SK-N-SH (cell line): ENCODE results near the gene PNLIPRP1. TPM values are rescaled to one million over a fixed set of nuclear protein-coding genes. Genes with fewer than 3 reads are reported as not detected.

ENCODE experiments used
- CTCF ChIA-PET: fragments of 300-600, 350-600 bp; formaldehyde crosslinking; extraction: SDS; loops from one replicate; lab custom pipeline; 2021; lab: Yijun Ruan, JAX
- POLR2A ChIA-PET: fragments of 350-600 bp; sonication (Branson Sonifier 250); formaldehyde crosslinking; extraction: SDS; loops from one replicate; lab custom pipeline; 2020; ENCODE audit warnings: antibody characterized with exemption, inconsistent platforms; lab: Yijun Ruan, JAX
- DNase-seq: peaks from one replicate; pipeline ENCODE4 v3.0.0; 2012
- H2AFZ ChIP-seq: fragments of 200-600 bp; sonication (generic); 2 replicates; pipeline ENCODE4 v1.8.1; 2016; ENCODE audit warnings: antibody characterized with exemption, mild to moderate bottlenecking, low read depth
- H3F3A ChIP-seq: fragments of 200-600 bp; sonication (generic); replicated peaks from 2 replicates; pipeline ENCODE3; 2016; ENCODE audit warnings: antibody characterized with exemption, mild to moderate bottlenecking; ENCODE audit not compliant: insufficient read depth
- H3K27ac ChIP-seq, 2 experiments: fragments of 200-500 bp in 1 of 2; fragments of 200-600 bp in 1 of 2; sonication (Bioruptor generic) in 1 of 2; sonication (generic), shearing (Covaris generic) in 1 of 2; 2 replicates each; pipeline versions ENCODE4 v1.5.1 to v1.6.1; 2014 to 2016; ENCODE audit warnings: low read depth in 2 of 2, inconsistent platforms in 1 of 2, low read length in 1 of 2, mild to moderate bottlenecking in 1 of 2, mixed read lengths in 1 of 2
- H3K27me3 ChIP-seq: fragments of 200-600 bp; sonication (generic), shearing (Covaris generic); 2 replicates; pipeline ENCODE4 v1.6.1; 2016; ENCODE audit warnings: mixed run types; ENCODE audit not compliant: insufficient read depth
- H3K36me3 ChIP-seq, 2 experiments: fragments of 200-500 bp in 1 of 2; fragments of 200-600 bp in 1 of 2; sonication (Bioruptor generic) in 1 of 2; sonication (generic) in 1 of 2; replicated peaks in 1 of 2; 2 replicates each; pipeline versions ENCODE3 to v1.5.1; 2014 to 2016; ENCODE audit warnings: low read length in 1 of 2, mild to moderate bottlenecking in 1 of 2; ENCODE audit not compliant: insufficient read depth in 2 of 2, control insufficient read depth in 1 of 2
- H3K4me1 ChIP-seq, 2 experiments: fragments of 200-500 bp in 1 of 2; fragments of 200-600 bp in 1 of 2; sonication (Bioruptor generic) in 1 of 2; sonication (generic), shearing (Covaris generic) in 1 of 2; 2 replicates each; pipeline versions ENCODE4 v1.5.1 to v1.6.1; 2014 to 2016; ENCODE audit warnings: low read depth in 1 of 2, low read length in 1 of 2, mixed run types in 1 of 2; ENCODE audit not compliant: insufficient read depth in 2 of 2, control insufficient read depth in 1 of 2
- H3K4me2 ChIP-seq: fragments of 200-600 bp; sonication (generic), shearing (Covaris generic); 2 replicates; pipeline ENCODE4 v1.6.1; 2017; ENCODE audit warnings: mixed run types
- H3K4me3 ChIP-seq, 2 experiments: fragments of 200-500 bp in 1 of 2; fragments of 200-600 bp in 1 of 2; sonication (Bioruptor generic) in 1 of 2; sonication (generic), shearing (Covaris generic) in 1 of 2; 2 replicates each; pipeline versions ENCODE4 v1.5.1 to v1.8.1; 2014 to 2016; ENCODE audit warnings: low read depth in 2 of 2, inconsistent platforms in 1 of 2, low read length in 1 of 2, mild to moderate bottlenecking in 1 of 2, mixed read lengths in 1 of 2, moderate library complexity in 1 of 2
- H3K79me2 ChIP-seq: fragments of 200-600 bp; sonication (generic); 2 replicates; pipeline ENCODE4 v1.8.1; 2017; ENCODE audit warnings: mild to moderate bottlenecking; ENCODE audit not compliant: insufficient read depth
- H3K9ac ChIP-seq: fragments of 200-600 bp; sonication (generic); 2 replicates; pipeline ENCODE4 v1.6.1; 2017; ENCODE audit warnings: mixed run types
- H3K9me2 ChIP-seq: fragments of 200-600 bp; sonication (generic); 2 replicates; pipeline ENCODE4 v1.6.1; 2017; ENCODE audit warnings: mixed run types
- H3K9me3 ChIP-seq: fragments of 200-600 bp; sonication (generic); 2 replicates; pipeline ENCODE4 v1.6.1; 2017; ENCODE audit warnings: mixed run types, mild to moderate bottlenecking, moderate library complexity
- H4K20me1 ChIP-seq: fragments of 200-600 bp; sonication (generic); 2 replicates; pipeline ENCODE4 v1.6.1; 2017; ENCODE audit warnings: mild to moderate bottlenecking, mixed run types; ENCODE audit not compliant: insufficient read depth
- ELF1 ChIP-seq: IDR thresholded peaks from 2 replicates; pipeline ENCODE4 v1.4.0; 2012
- EP300 ChIP-seq, 2 experiments: IDR thresholded peaks; 2 replicates each; pipeline versions ENCODE4 v1.4.0 to v1.6.1; 2012; ENCODE audit warnings: borderline replicate concordance in 1 of 2, low read depth in 1 of 2, low read length in 1 of 2
- FOSL2 ChIP-seq: IDR thresholded peaks from 2 replicates; pipeline ENCODE4 v1.4.0; 2012; ENCODE audit warnings: low read depth, mild to moderate bottlenecking, moderate library complexity, borderline replicate concordance
- FOXM1 ChIP-seq: IDR thresholded peaks from 2 replicates; pipeline ENCODE4 v1.4.0; 2012; ENCODE audit warnings: low read depth, mild to moderate bottlenecking
- GABPA ChIP-seq: IDR thresholded peaks from 2 replicates; pipeline ENCODE4 v1.4.0; 2012; ENCODE audit warnings: low read depth, mild to moderate bottlenecking
- MEF2A ChIP-seq: IDR thresholded peaks from 2 replicates; pipeline ENCODE4 v1.4.0; 2012; ENCODE audit warnings: low read depth, borderline replicate concordance
- RAD21 ChIP-seq: IDR thresholded peaks from 2 replicates; pipeline ENCODE4 v1.6.1; 2012; ENCODE audit warnings: mild to moderate bottlenecking, low read length
- RCOR1 ChIP-seq: fragments of 150-350 bp; IDR thresholded peaks from 2 replicates; pipeline ENCODE4 v1.6.1; 2017; ENCODE audit warnings: antibody characterized with exemption, low read length
- RFX5 ChIP-seq: IDR thresholded peaks from 2 replicates; pipeline ENCODE4 v1.6.1; 2012; ENCODE audit warnings: mild to moderate bottlenecking, improper control_type of control experiment, low read length
- SMC3 ChIP-seq: IDR thresholded peaks from 2 replicates; pipeline ENCODE4 v1.6.1; 2012; ENCODE audit warnings: low read depth, low read length, improper control_type of control experiment
- TEAD4 ChIP-seq: IDR thresholded peaks from 2 replicates; pipeline ENCODE4 v1.4.0; 2012; ENCODE audit warnings: mild to moderate bottlenecking, borderline replicate concordance; ENCODE audit not compliant: insufficient read depth
- WGBS: methylation state at CpG from one replicate; pipeline ENCODE4 v1.1.6; 2017; ENCODE audit warnings: low lambda C conversion rate; 5-methylcytosine and 5-hydroxymethylcytosine counted together
- polyA plus RNA-seq, 3 experiments: library from polyadenylated mRNA; depleted of rRNA; stranded (reverse); fragments of >200 nt; gene quantifications; 2 replicates each; pipeline ENCODE4 v1.2.3, GENCODE V29; 2012
- TF ChIP-seq, protein P1 (sequence below): IDR thresholded peaks from 2 replicates; pipeline ENCODE4 v1.4.0; 2012; ENCODE audit warnings: low read depth, borderline replicate concordance
- TF ChIP-seq, protein P2 (sequence below): IDR thresholded peaks from 2 replicates; pipeline ENCODE4 v1.4.0; 2012; ENCODE audit warnings: low read depth, borderline replicate concordance
- TF ChIP-seq, protein P3 (sequence below): fragments of 150-350 bp; IDR thresholded peaks from 2 replicates; pipeline ENCODE4 v1.6.1; 2016; ENCODE audit warnings: mild to moderate bottlenecking, low read depth, low read length
- TF ChIP-seq, protein P4 (sequence below): IDR thresholded peaks from 2 replicates; pipeline ENCODE4 v1.6.1; 2012; ENCODE audit warnings: mild to moderate bottlenecking, low read depth, low read length, moderate library complexity

The PNLIPRP1 gene
- polyA plus RNA-seq, 1 of the 3 experiments (the other 2 are of a cell fraction), result not detected

DNA sequence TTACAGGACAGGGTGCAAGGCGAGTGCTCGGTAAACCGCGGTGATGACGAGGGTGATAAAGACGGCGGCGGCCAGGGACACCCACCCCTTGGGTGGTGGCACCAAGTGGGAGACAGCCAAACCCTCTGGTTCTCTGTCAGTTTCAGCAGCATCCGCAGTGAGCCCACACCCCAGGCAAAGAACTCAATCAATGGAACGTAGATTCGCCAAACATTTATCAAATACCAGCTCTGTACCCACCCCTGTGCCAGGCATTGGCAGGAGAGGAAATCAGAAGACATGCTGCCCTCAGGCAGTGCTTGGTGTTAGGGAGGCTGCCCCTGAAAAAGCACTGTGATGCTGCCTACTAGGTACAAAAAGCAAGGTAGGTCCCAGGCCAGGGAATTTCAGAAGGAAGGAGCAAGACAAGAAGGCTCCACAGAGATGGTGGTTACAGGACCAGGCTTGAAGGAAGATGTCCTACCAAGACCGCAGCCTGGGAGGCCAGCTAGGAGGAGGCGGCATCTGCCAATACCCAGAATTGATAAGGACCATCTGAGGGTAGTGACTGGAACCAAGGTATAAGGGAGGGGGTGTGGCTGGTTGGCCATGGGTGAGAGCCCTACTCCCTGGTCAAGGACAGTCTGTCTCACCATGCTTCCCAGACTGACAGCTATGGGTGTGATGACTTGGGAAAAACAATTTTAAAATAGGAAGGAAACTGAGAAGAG lies 19.8 kb downstream of the PNLIPRP1 start:
- peaks cover 0 to 7% of the 10 kb centered on the region in 2 experiments; a peak in 1 of 4 replicates for H3K4me1 ChIP-seq
- H3K9ac ChIP-seq, result no peak overlapping the region
- no peak overlapping the region for H3K4me2 ChIP-seq
- no peak for DNase-seq
- TF ChIP-seq FOSL2 (no peak), FOXM1 (no peak), TEAD4 (no peak), SMC3 (no peak), EP300 (IDR thresholded peaks at IDR 0.05; ENCODE audit: borderline replicate concordance in 1 of 2, low read depth in 1 of 2, low read length in 1 of 2) (no peak), ELF1 (no peak), RFX5 (no peak), MEF2A (no peak), RCOR1 (no peak), RAD21 (no peak), GABPA (no peak)
- TF ChIP-seq, protein P1, sequence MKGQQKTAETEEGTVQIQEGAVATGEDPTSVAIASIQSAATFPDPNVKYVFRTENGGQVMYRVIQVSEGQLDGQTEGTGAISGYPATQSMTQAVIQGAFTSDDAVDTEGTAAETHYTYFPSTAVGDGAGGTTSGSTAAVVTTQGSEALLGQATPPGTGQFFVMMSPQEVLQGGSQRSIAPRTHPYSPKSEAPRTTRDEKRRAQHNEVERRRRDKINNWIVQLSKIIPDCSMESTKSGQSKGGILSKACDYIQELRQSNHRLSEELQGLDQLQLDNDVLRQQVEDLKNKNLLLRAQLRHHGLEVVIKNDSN, result no peak
- TF ChIP-seq, protein P2, sequence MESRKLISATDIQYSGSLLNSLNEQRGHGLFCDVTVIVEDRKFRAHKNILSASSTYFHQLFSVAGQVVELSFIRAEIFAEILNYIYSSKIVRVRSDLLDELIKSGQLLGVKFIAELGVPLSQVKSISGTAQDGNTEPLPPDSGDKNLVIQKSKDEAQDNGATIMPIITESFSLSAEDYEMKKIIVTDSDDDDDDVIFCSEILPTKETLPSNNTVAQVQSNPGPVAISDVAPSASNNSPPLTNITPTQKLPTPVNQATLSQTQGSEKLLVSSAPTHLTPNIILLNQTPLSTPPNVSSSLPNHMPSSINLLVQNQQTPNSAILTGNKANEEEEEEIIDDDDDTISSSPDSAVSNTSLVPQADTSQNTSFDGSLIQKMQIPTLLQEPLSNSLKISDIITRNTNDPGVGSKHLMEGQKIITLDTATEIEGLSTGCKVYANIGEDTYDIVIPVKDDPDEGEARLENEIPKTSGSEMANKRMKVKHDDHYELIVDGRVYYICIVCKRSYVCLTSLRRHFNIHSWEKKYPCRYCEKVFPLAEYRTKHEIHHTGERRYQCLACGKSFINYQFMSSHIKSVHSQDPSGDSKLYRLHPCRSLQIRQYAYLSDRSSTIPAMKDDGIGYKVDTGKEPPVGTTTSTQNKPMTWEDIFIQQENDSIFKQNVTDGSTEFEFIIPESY, result no peak
- TF ChIP-seq, protein P3, sequence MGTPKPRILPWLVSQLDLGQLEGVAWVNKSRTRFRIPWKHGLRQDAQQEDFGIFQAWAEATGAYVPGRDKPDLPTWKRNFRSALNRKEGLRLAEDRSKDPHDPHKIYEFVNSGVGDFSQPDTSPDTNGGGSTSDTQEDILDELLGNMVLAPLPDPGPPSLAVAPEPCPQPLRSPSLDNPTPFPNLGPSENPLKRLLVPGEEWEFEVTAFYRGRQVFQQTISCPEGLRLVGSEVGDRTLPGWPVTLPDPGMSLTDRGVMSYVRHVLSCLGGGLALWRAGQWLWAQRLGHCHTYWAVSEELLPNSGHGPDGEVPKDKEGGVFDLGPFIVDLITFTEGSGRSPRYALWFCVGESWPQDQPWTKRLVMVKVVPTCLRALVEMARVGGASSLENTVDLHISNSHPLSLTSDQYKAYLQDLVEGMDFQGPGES, result no peak
- TF ChIP-seq, protein P4, sequence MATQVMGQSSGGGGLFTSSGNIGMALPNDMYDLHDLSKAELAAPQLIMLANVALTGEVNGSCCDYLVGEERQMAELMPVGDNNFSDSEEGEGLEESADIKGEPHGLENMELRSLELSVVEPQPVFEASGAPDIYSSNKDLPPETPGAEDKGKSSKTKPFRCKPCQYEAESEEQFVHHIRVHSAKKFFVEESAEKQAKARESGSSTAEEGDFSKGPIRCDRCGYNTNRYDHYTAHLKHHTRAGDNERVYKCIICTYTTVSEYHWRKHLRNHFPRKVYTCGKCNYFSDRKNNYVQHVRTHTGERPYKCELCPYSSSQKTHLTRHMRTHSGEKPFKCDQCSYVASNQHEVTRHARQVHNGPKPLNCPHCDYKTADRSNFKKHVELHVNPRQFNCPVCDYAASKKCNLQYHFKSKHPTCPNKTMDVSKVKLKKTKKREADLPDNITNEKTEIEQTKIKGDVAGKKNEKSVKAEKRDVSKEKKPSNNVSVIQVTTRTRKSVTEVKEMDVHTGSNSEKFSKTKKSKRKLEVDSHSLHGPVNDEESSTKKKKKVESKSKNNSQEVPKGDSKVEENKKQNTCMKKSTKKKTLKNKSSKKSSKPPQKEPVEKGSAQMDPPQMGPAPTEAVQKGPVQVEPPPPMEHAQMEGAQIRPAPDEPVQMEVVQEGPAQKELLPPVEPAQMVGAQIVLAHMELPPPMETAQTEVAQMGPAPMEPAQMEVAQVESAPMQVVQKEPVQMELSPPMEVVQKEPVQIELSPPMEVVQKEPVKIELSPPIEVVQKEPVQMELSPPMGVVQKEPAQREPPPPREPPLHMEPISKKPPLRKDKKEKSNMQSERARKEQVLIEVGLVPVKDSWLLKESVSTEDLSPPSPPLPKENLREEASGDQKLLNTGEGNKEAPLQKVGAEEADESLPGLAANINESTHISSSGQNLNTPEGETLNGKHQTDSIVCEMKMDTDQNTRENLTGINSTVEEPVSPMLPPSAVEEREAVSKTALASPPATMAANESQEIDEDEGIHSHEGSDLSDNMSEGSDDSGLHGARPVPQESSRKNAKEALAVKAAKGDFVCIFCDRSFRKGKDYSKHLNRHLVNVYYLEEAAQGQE, result no peak
- TF ChIP-seq, all 33 proteins: peak for 0
- Histone ChIP-seq H3K4me3 (no peak overlapping the region), H3F3A (no peaks in the 10 kb centered on the region), H2AFZ (no peak overlapping the region), H3K9me2 (no peaks in the 10 kb centered on the region), H3K9me3 (no peaks in the 10 kb centered on the region), H3K27ac (no peak overlapping the region), H3K27me3 (no peaks in the 10 kb centered on the region), H3K36me3 (no peaks in the 10 kb centered on the region), H4K20me1 (no peaks in the 10 kb centered on the region), H3K79me2 (no peaks in the 10 kb centered on the region)
- ChIA-PET POLR2A (no interaction called here), CTCF (interaction anchor here (0.6 to 4.5 kb wide), 6 partner anchors 17 to 564 kb away, joined by 3 to 27 read pairs (median 6); no protein-coding TSS in a partner anchor)
- whole genome bisulfite sequencing, result 90% methylated on average over 13 of the region's 13 CpGs
